Ascending aorta (tissue), 2 donors: Measurements from ENCODE around the gene EGFR. TPM values are rescaled to one million over a fixed set of nuclear protein-coding genes. Genes with fewer than 3 reads are reported as not detected.

Experiments used
- DNase-seq, 2 donors: peaks; one replicate each; pipeline ENCODE4 v3.0.0-alpha.2; 2019; ENCODE audit warnings: low spot score in 2 of 2
- H3K27ac ChIP-seq, 2 donors: fragments of 200-600 bp; sonication (generic); one replicate each; pipeline ENCODE4 v1.5.1; 2016 to 2017; ENCODE audit warnings: mild to moderate bottlenecking in 1 of 2
- H3K27me3 ChIP-seq: fragments of 200-600 bp; sonication (generic); one replicate; pipeline ENCODE4 v1.5.1; 2017
- H3K36me3 ChIP-seq, 2 donors: fragments of 200-600 bp; sonication (generic); one replicate each; pipeline ENCODE4 v1.5.1; 2016
- H3K4me1 ChIP-seq, 2 donors: fragments of 200-600 bp; sonication (generic); one replicate each; pipeline ENCODE4 v1.5.1; 2016 to 2017; ENCODE audit warnings: mild to moderate bottlenecking in 1 of 2
- H3K4me3 ChIP-seq, 2 donors: fragments of 200-600 bp; sonication (generic); one replicate each; pipeline ENCODE4 v1.5.1; 2016 to 2017; ENCODE audit warnings: mild to moderate bottlenecking in 1 of 2
- H3K9me3 ChIP-seq, 2 donors: fragments of 200-600 bp; sonication (generic); one replicate each; pipeline ENCODE4 v1.5.1; 2016
- CTCF ChIP-seq, 3 experiments: fragments of 200-600 bp in 2 of 3; fragments of 450-650 bp in 1 of 3; sonication (generic) in 2 of 3; IDR thresholded peaks; one replicate each; pipeline ENCODE4 v1.5.1; 2016 to 2019; ENCODE audit warnings: antibody characterized with exemption in 3 of 3, mild to moderate bottlenecking in 1 of 3, moderate library complexity in 1 of 3
- intact Hi-C: fragments of 100-400 bp; cut with DNase I; formaldehyde crosslinking; loops from one replicate; pipeline ENCODE4 v1.15.1; 2023
- total RNA-seq: library from RNA; depleted of rRNA; stranded (reverse); fragments of >200 nt; gene quantifications from one replicate; pipeline ENCODE4 v1.1.0, GENCODE V29; 2016

EGFR gene
- total RNA-seq, 1 donor from 2014 or later, result 33.8 TPM

- Histone ChIP-seq H3K4me1 (no peaks in the 10 kb centered on the region), H3K36me3 (peaks cover 64 to 79% of the 10 kb centered on the region in 2 donors), H3K4me3 (no peak overlapping the region), H3K27me3 (no peaks in the 10 kb centered on the region), H3K9me3 (no peaks in the 10 kb centered on the region), H3K27ac (no peak overlapping the region)
- no peak for DNase-seq
- intact Hi-C loops, result no loop called here
- TF ChIP-seq CTCF (IDR thresholded peaks at IDR 0.05), result no peak
Measured at GRCh38 chr7:55147736-55148135, 128.9 kb downstream of the EGFR start.

- TF ChIP-seq CTCF (IDR thresholded peaks at IDR 0.05), result no peak
Measured at GRCh38 chr7:55148571-55148970, 129.8 kb downstream of the EGFR start.

GRCh38 chr7:55149001-55149400 lies 130.2 kb downstream of the EGFR start:
- Histone ChIP-seq H3K4me1 (no peaks in the 10 kb centered on the region), H3K27ac (no peak overlapping the region), H3K27me3 (no peaks in the 10 kb centered on the region), H3K36me3 (peaks cover 60 to 79% of the 10 kb centered on the region in 2 donors), H3K4me3 (no peak overlapping the region), H3K9me3 (no peaks in the 10 kb centered on the region)
- TF ChIP-seq CTCF (IDR thresholded peaks at IDR 0.05), result no peak
- no peak for DNase-seq
- intact Hi-C loops, result no loop called here

More at GRCh38 chr7:55148571-55148970, 129.8 kb downstream of the EGFR start:
- Histone ChIP-seq H3K4me1 (no peaks in the 10 kb centered on the region), H3K36me3 (peaks cover 60 to 79% of the 10 kb centered on the region in 2 donors), H3K4me3 (no peak overlapping the region), H3K9me3 (no peaks in the 10 kb centered on the region), H3K27ac (no peak overlapping the region), H3K27me3 (no peaks in the 10 kb centered on the region)
- DNase-seq, result no peak
- intact Hi-C loops, result no loop called here

GRCh38 chr7:55150166-55150565 lies 131.3 kb downstream of the EGFR start:
- intact Hi-C loops, result no loop called here
- Histone ChIP-seq H3K36me3 (peaks cover 56 to 79% of the 10 kb centered on the region in 2 donors), H3K4me3 (no peak overlapping the region), H3K4me1 (no peaks in the 10 kb centered on the region), H3K9me3 (no peaks in the 10 kb centered on the region), H3K27ac (no peak overlapping the region), H3K27me3 (no peaks in the 10 kb centered on the region)
- DNase-seq, result no peak
- TF ChIP-seq CTCF (IDR thresholded peaks at IDR 0.05), result no peak

GRCh38 chr7:55150709-55151451 lies 132.1 kb downstream of the EGFR start:
- Histone ChIP-seq H3K9me3 (no peaks in the 10 kb centered on the region), H3K4me1 (no peaks in the 10 kb centered on the region), H3K4me3 (no peak overlapping the region), H3K27me3 (no peaks in the 10 kb centered on the region), H3K27ac (no peak overlapping the region), H3K36me3 (peaks cover 61 to 81% of the 10 kb centered on the region in 2 donors)
- DNase-seq, result no peak
- no peak for TF ChIP-seq CTCF (IDR thresholded peaks at IDR 0.05)
- intact Hi-C loops, result no loop called here
